ENCODE measurements around the gene ZRANB1. TPM values are rescaled to one million over a fixed set of nuclear protein-coding genes. Genes with fewer than 3 reads are reported as not detected.

ZRANB1 gene
- total and polyA plus RNA-seq, 2 of the 13 experiments (the other 11 are each of a cell fraction or from before 2014, with no cell fraction given) = 10.3 to 19.6 TPM

- TF ChIP-seq ZSCAN21 (CRISPR knock-in tag; IDR thresholded peaks at IDR 0.05; ENCODE audit: borderline replicate concordance) = no peak
- no peak for TF ChIP-seq ZNF788 (CRISPR knock-in tag; IDR thresholded peaks at IDR 0.05; ENCODE audit: borderline replicate concordance)
- TF ChIP-seq GPN1 (CRISPR knock-in tag; IDR thresholded peaks at IDR 0.05; ENCODE audit: borderline replicate concordance) = no peak
- no peak for TF ChIP-seq ZNF614 (CRISPR knock-in tag; IDR thresholded peaks at IDR 0.05; ENCODE audit: borderline replicate concordance)
- TF ChIP-seq YEATS4 (CRISPR knock-in tag; IDR thresholded peaks at IDR 0.05; ENCODE audit: borderline replicate concordance) = no peak
- TF ChIP-seq, protein P1, sequence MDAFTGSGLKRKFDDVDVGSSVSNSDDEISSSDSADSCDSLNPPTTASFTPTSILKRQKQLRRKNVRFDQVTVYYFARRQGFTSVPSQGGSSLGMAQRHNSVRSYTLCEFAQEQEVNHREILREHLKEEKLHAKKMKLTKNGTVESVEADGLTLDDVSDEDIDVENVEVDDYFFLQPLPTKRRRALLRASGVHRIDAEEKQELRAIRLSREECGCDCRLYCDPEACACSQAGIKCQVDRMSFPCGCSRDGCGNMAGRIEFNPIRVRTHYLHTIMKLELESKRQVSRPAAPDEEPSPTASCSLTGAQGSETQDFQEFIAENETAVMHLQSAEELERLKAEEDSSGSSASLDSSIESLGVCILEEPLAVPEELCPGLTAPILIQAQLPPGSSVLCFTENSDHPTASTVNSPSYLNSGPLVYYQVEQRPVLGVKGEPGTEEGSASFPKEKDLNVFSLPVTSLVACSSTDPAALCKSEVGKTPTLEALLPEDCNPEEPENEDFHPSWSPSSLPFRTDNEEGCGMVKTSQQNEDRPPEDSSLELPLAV (CRISPR knock-in tag; conservative IDR thresholded peaks at IDR 0.05; ENCODE audit: low read depth) = no peak
- TF ChIP-seq IRX3 (CRISPR knock-in tag; IDR thresholded peaks at IDR 0.05; ENCODE audit: borderline replicate concordance, low read depth) = no peak
- no peak for TF ChIP-seq SRSF9 (IDR thresholded peaks at IDR 0.05; ENCODE audit: borderline replicate concordance, insufficient read depth, low read depth, low read length, poor library complexity, severe bottlenecking)
- peak in 1 of 2 experiments; percentile 56; a peak in 1 of 4 replicates for TF ChIP-seq EP300 (IDR thresholded peaks at IDR 0.05; ENCODE audit: low read depth in 2 of 2, low read length in 2 of 2)
- TF ChIP-seq EP300 (CRISPR knock-in tag; IDR thresholded peaks at IDR 0.05; ENCODE audit: borderline replicate concordance) = no peak
- peak; percentile 36 for TF ChIP-seq BCL6 (CRISPR knock-in tag; IDR thresholded peaks at IDR 0.05)
- TF ChIP-seq ZNF337 (CRISPR knock-in tag; IDR thresholded peaks at IDR 0.05; ENCODE audit: borderline replicate concordance, low read depth) = no peak
- TF ChIP-seq, protein P2, sequence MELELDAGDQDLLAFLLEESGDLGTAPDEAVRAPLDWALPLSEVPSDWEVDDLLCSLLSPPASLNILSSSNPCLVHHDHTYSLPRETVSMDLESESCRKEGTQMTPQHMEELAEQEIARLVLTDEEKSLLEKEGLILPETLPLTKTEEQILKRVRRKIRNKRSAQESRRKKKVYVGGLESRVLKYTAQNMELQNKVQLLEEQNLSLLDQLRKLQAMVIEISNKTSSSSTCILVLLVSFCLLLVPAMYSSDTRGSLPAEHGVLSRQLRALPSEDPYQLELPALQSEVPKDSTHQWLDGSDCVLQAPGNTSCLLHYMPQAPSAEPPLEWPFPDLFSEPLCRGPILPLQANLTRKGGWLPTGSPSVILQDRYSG (CRISPR knock-in tag; IDR thresholded peaks at IDR 0.05) = no peak
- no peak for TF ChIP-seq ZNF580 (CRISPR knock-in tag; IDR thresholded peaks at IDR 0.05; ENCODE audit: borderline replicate concordance, low read depth)
- peak; percentile 67 for TF ChIP-seq GATAD2A (CRISPR knock-in tag; IDR thresholded peaks at IDR 0.05)
- no peak for TF ChIP-seq ZNF136 (CRISPR knock-in tag; IDR thresholded peaks at IDR 0.05; ENCODE audit: low read depth)
- TF ChIP-seq CCDC6 (CRISPR knock-in tag; IDR thresholded peaks at IDR 0.05) = no peak
- no peak for TF ChIP-seq HOXD1 (CRISPR knock-in tag; IDR thresholded peaks at IDR 0.05)
- no peak for TF ChIP-seq CHCHD3 (CRISPR knock-in tag; IDR thresholded peaks at IDR 0.05)
- no peak for TF ChIP-seq RFX1 (IDR thresholded peaks at IDR 0.05)
- TF ChIP-seq NBN (conservative IDR thresholded peaks at IDR 0.05) = no peak
- no peak for TF ChIP-seq ZNF224 (CRISPR knock-in tag; IDR thresholded peaks at IDR 0.05)
- no peak for TF ChIP-seq PHF20 (CRISPR knock-in tag; IDR thresholded peaks at IDR 0.05)
- no peak for TF ChIP-seq ZNF326 (CRISPR knock-in tag; IDR thresholded peaks at IDR 0.05; ENCODE audit: borderline replicate concordance)
- no peak for TF ChIP-seq ZNF720 (CRISPR knock-in tag; IDR thresholded peaks at IDR 0.05)
- TF ChIP-seq, protein P3, sequence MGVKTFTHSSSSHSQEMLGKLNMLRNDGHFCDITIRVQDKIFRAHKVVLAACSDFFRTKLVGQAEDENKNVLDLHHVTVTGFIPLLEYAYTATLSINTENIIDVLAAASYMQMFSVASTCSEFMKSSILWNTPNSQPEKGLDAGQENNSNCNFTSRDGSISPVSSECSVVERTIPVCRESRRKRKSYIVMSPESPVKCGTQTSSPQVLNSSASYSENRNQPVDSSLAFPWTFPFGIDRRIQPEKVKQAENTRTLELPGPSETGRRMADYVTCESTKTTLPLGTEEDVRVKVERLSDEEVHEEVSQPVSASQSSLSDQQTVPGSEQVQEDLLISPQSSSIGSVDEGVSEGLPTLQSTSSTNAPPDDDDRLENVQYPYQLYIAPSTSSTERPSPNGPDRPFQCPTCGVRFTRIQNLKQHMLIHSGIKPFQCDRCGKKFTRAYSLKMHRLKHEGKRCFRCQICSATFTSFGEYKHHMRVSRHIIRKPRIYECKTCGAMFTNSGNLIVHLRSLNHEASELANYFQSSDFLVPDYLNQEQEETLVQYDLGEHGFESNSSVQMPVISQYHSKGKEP (CRISPR knock-in tag; IDR thresholded peaks at IDR 0.05) = no peak
- no peak for TF ChIP-seq ZNF451 (CRISPR knock-in tag; IDR thresholded peaks at IDR 0.05)
- TF ChIP-seq ZFP62 (CRISPR knock-in tag; IDR thresholded peaks at IDR 0.05) = no peak
- TF ChIP-seq CC2D1A (CRISPR knock-in tag; IDR thresholded peaks at IDR 0.05) = no peak
- TF ChIP-seq POGZ (CRISPR knock-in tag; IDR thresholded peaks at IDR 0.05) = no peak
- no peak for TF ChIP-seq RBFOX2 (IDR thresholded peaks at IDR 0.05; ENCODE audit: low read depth, low read length)
These were observed 32.4 kb upstream of the ZRANB1 start (continued) for GRCh38 chr10:124909563-124909962.

Measured in HepG2 (cell line).